Mesodermal cell (in vitro differentiated cells): Measurements from ENCODE around the gene BTBD1.

Experiments used
- H3K27ac ChIP-seq: 2 replicates; pipeline ENCODE4 v1.7.0; 2013; ENCODE audit warnings: mild to moderate bottlenecking, low read depth, low read length, moderate library complexity; ENCODE audit not compliant: severe bottlenecking
- H3K36me3 ChIP-seq: 2 replicates; pipeline ENCODE4 v1.7.1; 2013; ENCODE audit warnings: mild to moderate bottlenecking, low read length, moderate library complexity; ENCODE audit not compliant: control insufficient read depth, insufficient read depth
- H3K4me1 ChIP-seq: one replicate; pipeline ENCODE4 v1.7.1; 2013; ENCODE audit warnings: mild to moderate bottlenecking, low read length; ENCODE audit not compliant: insufficient read depth, control insufficient read depth, poor library complexity, severe bottlenecking
- H3K4me3 ChIP-seq: 2 replicates; pipeline ENCODE4 v1.7.0; 2013; ENCODE audit warnings: low read length, control low read depth, mild to moderate bottlenecking; ENCODE audit not compliant: insufficient read depth, poor library complexity, severe bottlenecking; ENCODE audit errors: extremely low read depth
- H3K9me3 ChIP-seq: 2 replicates; pipeline ENCODE4 v1.7.1; 2013; ENCODE audit warnings: mild to moderate bottlenecking, low read length, moderate library complexity; ENCODE audit not compliant: control insufficient read depth
- WGBS, 2 experiments: methylation state at CpG; one replicate each; pipeline ENCODE4 v1.1.5; 2013; ENCODE audit warnings: missing lambda C conversion rate in 2 of 2; ENCODE audit not compliant: insufficient coverage in 2 of 2; 5-methylcytosine and 5-hydroxymethylcytosine counted together

BTBD1 gene

DNA sequence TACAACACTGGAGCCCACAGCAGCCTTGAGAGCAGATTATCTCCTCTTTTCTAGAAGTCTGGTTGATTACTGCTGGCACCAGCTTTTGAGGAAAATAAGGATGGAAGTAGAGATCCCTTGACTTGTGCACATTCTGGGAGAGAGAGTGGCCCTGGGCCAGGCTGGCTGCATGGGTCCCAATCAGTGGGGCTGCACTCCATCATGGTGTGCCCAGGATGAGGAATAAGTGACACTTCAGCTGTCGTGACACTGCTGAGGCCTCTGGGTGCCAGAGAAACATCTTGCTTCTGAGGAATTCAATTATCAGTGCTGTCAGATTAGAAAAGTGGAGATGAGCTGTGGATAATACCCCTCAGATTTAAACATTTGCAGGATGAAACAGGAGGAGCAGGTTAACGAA is 72.0 kb downstream of the BTBD1 start:
- Histone ChIP-seq H3K27ac (no peak overlapping the region), H3K4me1 (peaks cover 4% of the 10 kb centered on the region), H3K4me3 (no peak overlapping the region), H3K9me3 (no peaks in the 10 kb centered on the region), H3K36me3 (peaks cover 11% of the 10 kb centered on the region)
- 92 to 93% methylated on average over 2 of the region's 2 CpGs for WGBS, 2 experiments

DNA sequence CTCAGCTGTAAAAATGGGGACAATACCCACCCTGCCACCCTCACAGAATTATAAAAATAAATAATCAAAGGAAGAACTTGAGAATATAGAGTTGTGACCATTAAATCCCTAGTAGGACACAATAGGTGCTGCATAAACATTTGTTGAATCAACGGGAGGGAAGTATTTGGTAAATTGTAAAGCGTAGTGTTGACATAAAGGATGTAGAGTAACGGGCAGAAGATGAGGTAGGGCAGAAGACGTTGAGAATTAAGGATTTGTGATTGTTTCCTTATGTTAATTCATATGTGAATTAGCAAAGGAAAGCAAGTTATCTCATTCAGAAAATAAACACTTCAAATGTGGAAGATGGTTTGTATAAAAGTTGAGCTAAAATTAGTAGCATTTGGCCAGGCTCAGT is 73.9 kb downstream of the BTBD1 start:
- Histone ChIP-seq H3K9me3 (no peaks in the 10 kb centered on the region), H3K36me3 (peaks cover 21% of the 10 kb centered on the region), H3K4me1 (peaks cover 4% of the 10 kb centered on the region), H3K4me3 (no peak overlapping the region), H3K27ac (no peak overlapping the region)
- 85 to 96% methylated on average over 4 of the region's 4 CpGs for WGBS, 2 experiments

GRCh38 chr15:82992436-82992998 is 74.5 kb downstream of the BTBD1 start:
- peaks cover 27% of the 10 kb centered on the region for H3K36me3 ChIP-seq
- 100% methylated on average over 1 of the region's 3 CpGs; no CpG with 5 or more reads in 1 of the 2 experiments for WGBS, 2 experiments
- no peak overlapping the region for H3K27ac ChIP-seq
- no peaks in the 10 kb centered on the region for H3K9me3 ChIP-seq
- H3K4me1 ChIP-seq: peaks cover 4% of the 10 kb centered on the region
- H3K4me3 ChIP-seq: no peak overlapping the region

DNA sequence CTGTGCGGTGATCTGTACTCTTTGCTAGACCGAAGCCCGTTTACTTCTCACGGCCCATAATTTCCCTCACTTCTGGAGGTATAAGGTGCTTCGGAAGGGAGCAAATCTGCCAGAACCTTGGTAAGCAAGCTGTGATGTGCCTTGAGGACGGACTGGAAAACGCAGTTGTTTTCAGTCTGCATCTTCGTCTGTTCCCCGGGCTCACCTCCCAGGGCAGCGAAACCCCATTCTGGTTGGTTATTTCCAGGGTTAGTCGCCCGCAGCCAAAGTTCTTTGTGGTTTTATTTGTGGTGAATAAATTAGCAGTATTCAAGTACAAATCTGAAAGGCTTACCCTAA is 80.6 kb downstream of the BTBD1 start:
- peaks cover 25% of the 10 kb centered on the region for H3K36me3 ChIP-seq
- H3K9me3 ChIP-seq: no peaks in the 10 kb centered on the region
- H3K4me3 ChIP-seq: peak overlapping the region; percentile 88
- 4 to 6% methylated on average over 5 to 9 of the region's 12 CpGs for WGBS, 2 experiments
- no peaks in the 10 kb centered on the region for H3K4me1 ChIP-seq
- H3K27ac ChIP-seq: peak overlapping the region; percentile 25

GRCh38 chr15:82985688-82986441 is 81.2 kb downstream of the BTBD1 start, which contains the start of gene RAMAC:
RAMAC (plus strand) TSS chr15:82986210; CDS start chr15:82989019, 2,809 bp downstream.
- peak within 1 kb of the TSS; percentile 88 for H3K4me3 ChIP-seq
- peak within 1 kb of the TSS; percentile 25 for H3K27ac ChIP-seq
- H3K4me1 ChIP-seq: no peaks in the 10 kb centered on the region
- H3K36me3 ChIP-seq: peaks cover 20% of the 10 kb centered on the region
- 7 to 8% methylated on average over 34 to 45 of the region's 45 CpGs for WGBS, 2 experiments
- H3K9me3 ChIP-seq: no peaks in the 10 kb centered on the region

DNA sequence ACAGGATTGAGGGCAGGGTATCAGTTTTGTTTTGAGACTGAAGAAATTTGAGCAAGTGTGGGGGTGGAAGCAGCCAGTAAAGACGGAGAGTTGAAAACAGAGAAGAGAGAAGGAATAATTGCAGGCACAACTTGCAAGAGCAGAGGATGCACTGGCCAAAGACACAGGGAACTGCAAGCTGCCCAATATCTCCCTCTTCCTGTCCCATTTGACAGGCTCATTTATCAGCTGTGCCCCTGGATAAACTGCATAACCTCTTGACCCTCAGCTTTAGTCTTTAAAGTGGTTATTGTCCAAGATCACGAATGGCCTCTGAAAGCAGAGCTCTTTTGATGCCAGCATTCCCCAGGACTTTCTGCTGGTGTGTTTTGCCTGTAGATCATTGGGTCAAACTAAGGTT is 86.1 kb downstream of the BTBD1 start:
- Histone ChIP-seq H3K4me1 (no peaks in the 10 kb centered on the region), H3K36me3 (no peaks in the 10 kb centered on the region)
- WGBS, 2 experiments: 57 to 70% methylated on average over 1 of the region's 2 CpGs

GRCh38 chr15:82979726-82980125 is 87.3 kb downstream of the BTBD1 start:
- H3K27ac ChIP-seq: no peak overlapping the region
- H3K36me3 ChIP-seq: no peaks in the 10 kb centered on the region
- WGBS, 2 experiments: 90 to 100% methylated on average over 1 of the region's 1 CpG
- no peaks in the 10 kb centered on the region for H3K9me3 ChIP-seq
- H3K4me3 ChIP-seq: no peak overlapping the region
- no peaks in the 10 kb centered on the region for H3K4me1 ChIP-seq

More for the DNA sequence above, 86.1 kb downstream of the BTBD1 start:
- no peak overlapping the region for H3K4me3 ChIP-seq
- H3K27ac ChIP-seq: no peak overlapping the region
- H3K9me3 ChIP-seq: no peaks in the 10 kb centered on the region

GRCh38 chr15:82978438-82978837 is 88.6 kb downstream of the BTBD1 start:
- Histone ChIP-seq H3K9me3 (no peaks in the 10 kb centered on the region), H3K36me3 (no peaks in the 10 kb centered on the region), H3K4me3 (no peak overlapping the region), H3K4me1 (no peaks in the 10 kb centered on the region), H3K27ac (no peak overlapping the region)
- 100% methylated on average over 1 to 2 of the region's 5 CpGs for WGBS, 2 experiments

- Histone ChIP-seq H3K4me3 (no peak overlapping the region), H3K27ac (no peak overlapping the region), H3K36me3 (no peaks in the 10 kb centered on the region), H3K4me1 (no peaks in the 10 kb centered on the region), H3K9me3 (no peaks in the 10 kb centered on the region)
- no CpG with 5 or more reads among the region's 1 CpG for WGBS, 2 experiments
These were observed 90.0 kb downstream of the BTBD1 start for GRCh38 chr15:82977076-82977475.

- Histone ChIP-seq H3K4me1 (no peaks in the 10 kb centered on the region), H3K9me3 (no peaks in the 10 kb centered on the region), H3K36me3 (no peaks in the 10 kb centered on the region), H3K4me3 (no peak overlapping the region), H3K27ac (no peak overlapping the region)
- WGBS, 2 experiments: 100% methylated on average over 1 of the region's 1 CpG; no CpG with 5 or more reads in 1 of the 2 experiments
These were observed 94.1 kb downstream of the BTBD1 start for GRCh38 chr15:82972990-82973389.
